Anterior cingulate cortex (tissue), 58 donors: ENCODE data around the gene NOP14.
"Not testable (repeated sequence)": the region's sequence is repeated elsewhere in the genome, so short reads cannot be mapped to it uniquely, and the experiment has no call there.

ENCODE experiments used
- DNase-seq, 58 donors: peaks; one replicate each; lab custom pipeline; 2025; lab: John Stamatoyannopoulos, UW

NOP14 gene

DNA sequence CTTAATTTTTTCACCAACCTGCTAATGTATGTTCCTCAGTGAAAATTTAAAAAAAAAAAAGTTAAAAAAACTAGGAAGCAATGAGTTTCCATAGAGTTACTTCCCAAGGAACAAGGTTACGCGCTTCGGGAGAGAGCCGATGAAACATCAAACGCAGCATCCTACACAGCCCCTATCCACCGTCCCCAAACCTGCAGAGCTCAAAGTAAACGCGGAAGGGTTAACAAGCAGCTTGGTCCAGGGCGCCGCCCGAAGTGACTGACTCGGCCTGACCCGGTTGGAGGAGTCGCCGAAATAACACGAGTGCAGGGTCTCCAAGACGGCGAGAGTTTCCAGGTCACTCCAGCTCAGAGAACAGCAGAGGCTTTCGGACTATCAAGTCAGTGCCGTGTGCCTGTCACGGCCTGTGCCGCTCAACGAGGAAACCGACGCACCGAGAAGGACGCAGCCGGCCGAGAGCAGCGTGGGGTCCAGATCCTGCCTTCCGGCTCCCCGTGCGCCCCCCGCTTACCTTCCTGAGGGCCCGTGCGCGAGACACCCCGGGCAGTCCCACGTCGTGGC is 512 bp downstream of the NOP14 start:
- peak in 19 of 58 donors; percentile 39 to 74 (median 63) for DNase-seq

DNA sequence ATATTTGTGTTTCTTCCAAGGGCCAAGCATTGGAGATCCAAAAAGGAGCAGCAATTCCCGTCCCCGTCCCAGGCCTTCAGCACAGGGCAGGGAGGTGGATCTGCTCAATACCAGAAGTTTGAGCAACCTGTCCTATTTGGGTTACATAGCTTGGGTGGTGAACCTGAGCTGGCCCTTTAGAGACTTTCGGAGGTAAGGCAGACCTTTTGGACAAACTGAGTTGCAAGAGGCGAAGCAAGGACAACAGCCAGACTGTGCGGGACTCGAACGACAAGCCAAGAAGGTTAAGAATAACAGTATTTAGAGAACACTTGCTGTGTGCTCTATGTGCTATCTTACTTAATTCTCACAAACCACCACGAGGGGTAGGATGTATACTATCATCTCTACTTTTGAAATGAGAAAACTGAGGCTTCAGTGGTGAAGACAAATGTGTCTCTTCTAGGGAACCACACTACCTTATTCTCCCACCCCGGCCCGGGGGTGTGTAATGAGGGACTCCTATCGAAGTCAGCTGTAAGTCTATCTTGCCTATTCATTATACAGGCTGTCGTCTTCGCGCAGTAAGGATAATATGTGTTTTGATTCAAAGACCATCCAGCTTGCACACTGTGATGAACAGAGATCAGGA is 1.3 kb downstream of the NOP14 start:
- no peak for DNase-seq

DNA sequence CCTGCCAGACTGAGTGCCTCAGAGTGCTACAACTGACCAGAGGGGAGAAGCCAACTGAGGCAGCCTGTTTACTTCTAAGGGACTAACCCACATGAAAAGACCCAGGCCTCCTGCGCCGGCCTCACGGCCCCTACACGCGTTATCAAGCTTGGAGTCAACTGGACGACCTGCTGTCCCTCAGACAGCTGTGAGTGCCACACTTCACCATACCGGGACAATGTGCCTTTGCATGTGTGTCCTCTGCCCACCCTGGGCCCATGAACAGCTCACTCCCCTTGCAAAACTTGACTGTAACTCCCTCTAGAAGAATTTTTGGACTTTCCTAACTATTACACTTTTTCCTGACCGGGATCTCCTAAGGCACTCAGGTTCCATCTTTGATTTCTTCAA is 1.8 kb downstream of the NOP14 start:
- no peak for DNase-seq

DNA sequence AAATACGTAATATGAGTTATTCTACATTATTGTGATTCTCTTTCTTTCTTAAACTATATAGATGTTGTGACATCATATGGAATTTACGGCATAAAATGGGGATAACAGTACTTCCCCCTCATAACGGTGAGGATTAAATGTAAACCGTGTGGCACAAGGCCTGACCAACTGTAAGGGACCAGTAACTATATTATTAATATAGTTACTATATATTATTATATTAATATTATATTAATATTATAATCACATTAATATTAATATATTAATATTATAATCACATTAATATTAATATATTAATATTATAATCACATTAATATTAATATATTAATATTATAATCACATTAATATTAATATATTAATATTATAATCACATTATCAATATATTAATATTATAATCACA is 2.8 kb downstream of the NOP14 start:
- DNase-seq: not testable (repeated sequence)

DNA sequence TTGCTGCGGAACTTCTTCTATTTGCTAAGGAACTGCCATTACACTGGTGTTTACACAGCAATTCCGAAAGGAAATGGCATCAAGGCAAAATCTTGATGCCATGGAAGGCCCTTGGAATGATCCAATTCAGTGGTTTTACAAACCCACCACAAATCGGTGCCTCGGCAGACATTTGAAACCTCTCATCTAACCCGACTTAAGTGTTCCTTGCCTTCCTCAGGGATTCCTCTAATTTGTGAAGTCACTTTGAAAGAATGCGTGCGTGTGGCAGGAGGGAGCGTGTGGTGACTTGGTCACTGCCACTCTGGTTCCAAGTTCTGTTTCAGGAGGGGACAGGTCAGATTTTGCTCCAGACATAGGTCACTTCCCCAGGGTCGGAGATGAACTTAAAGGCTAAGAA is 4.8 kb downstream of the NOP14 start:
- DNase-seq: no peak

DNA sequence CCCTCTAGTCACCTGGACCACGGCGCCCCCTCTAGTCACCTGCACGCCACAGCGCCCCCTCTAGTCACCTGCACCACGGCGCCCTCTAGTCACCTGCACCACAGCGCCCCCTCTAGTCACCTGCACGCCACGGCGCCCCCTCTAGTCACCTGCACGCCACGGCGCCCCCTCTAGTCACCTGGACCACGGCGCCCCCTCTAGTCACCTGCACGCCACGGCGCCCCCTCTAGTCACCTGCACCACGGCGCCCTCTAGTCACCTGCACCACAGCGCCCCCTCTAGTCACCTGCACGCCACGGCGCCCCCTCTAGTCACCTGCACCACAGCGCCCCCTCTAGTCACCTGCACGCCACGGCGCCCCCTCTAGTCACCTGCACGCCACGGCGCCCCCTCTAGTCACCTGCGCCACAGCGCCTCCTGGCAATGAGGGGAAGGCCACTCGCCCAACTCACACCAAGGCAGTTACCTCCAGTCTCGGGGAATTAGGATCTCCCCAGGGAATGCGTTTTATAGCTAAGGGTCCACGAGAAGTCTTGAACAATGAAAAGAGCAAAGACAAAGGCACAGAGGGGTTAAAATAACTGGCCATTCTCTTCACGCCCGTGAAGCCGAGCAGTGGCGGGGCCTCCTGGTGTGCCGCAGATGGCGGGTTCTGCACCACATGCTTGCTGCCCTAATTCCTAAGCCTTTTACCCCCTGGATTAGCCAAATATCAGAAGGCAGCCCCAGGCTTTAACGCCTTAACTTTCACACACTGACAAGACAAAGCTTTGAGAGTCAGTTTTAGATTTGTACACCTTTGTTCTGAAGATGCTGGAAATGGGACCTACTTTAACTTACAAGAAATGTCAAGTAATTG is 7.8 kb downstream of the NOP14 start:
- DNase-seq: not testable (repeated sequence)

DNA sequence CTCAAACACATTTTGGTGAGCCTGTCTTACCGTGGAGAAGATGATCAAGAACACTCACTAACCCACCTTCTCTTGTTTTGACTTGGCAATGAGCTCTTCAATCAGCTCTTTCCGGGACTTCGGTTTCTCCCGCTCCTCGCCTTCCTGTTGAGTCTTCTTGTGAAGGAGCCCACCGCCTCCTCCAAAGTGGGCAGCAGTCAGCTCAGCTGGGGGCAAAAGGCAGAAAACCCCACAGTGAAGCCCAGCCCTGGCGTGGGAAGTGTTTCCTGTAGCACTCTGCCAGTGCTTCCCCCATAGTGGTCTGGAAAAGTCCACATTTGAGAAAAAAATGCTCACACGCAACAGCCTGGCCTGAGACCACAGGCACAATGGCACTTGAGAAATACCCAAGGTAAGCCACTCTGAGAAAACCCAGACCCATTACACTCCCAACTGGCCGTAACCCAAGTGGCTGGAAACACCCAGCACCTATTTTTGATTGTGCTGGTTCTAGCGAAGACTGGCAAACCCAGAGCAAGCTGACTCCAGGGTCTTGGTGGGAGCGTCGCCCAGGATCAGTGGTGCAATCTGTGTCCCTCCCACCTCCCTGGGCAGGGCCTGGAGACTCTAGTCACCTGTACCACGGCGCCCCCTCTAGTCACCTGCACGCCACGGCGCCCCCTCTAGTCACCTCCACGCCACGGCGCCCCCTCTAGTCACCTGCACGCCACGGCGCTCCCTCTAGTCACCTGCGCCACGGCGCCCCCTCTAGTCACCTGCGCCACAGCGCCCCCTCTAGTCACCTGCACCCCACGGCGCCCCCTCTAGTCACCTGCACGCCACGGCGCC is 8.6 kb downstream of the NOP14 start:
- no peak for DNase-seq

DNA sequence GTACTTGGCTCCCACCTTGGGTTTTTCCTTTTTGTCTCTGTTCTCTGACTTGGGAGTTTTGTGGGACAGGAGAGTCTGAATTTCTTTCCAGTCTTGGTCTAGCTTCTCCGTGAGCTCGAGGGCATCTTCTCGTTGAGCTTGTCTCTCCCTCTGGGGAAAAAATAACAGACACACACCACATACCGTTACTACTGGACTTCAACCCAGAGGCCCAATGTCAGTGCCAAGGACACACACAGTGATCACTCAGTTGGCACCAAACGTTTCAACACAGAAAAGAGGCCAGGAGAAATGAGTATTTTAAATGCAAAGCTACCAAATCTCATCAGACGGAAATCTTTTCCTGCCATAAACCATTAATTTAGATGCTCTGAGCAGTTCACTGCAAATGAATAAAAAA is 9.7 kb downstream of the NOP14 start:
- DNase-seq: no peak

DNA sequence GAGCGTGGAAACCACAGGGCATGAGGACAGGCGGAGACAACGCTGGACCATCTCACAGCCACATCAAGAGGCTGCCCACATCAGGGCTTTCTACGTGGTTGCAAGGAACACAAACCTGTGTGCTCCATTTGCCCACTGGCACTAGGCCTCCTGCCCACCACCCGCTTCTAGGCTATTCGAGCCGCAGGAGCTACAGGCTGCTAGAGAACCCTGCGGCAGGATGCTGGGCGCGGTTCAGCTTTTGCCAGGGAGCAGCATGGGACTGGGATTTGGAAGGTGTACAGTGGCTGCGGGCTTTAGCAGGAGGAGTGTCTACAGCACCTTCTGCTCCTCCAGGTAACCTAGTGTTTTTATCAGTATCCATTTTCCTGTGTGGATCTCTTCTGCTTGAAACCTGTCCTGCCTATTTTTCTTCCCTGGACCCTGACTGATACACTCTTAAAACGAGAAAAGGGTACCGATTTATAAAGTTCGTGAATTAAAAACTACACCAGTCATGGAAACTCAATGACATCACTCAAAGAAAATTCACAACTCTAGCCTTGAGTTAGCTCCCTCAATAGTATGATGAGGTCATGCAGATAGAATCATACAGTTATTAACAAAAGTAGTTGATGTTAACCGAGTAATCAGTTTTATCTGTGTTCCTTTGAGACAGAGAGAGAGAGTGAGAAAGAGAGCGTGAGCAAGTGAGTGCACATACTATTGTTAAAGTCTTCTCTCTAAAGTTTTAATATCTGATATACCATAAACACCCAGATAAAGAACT is 12.8 kb downstream of the NOP14 start:
- DNase-seq: no peak

DNA sequence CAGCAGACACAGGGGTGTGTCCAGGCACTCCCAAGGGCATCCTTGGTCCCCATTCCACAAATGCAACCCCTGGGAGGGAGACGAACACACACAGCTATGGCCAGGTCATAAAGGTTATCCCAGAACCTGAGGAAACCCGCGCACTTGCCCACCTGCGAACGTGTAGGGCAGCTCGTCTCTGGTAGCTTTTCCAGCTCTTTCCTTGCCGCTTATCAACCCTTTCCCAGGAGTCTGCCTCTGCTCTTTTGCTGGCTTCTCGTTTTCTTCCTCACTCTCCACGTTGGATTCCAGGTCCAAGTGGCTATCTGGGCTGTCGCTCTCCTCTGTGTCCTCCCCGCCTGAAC is 13.5 kb downstream of the NOP14 start:
- DNase-seq: no peak

DNA sequence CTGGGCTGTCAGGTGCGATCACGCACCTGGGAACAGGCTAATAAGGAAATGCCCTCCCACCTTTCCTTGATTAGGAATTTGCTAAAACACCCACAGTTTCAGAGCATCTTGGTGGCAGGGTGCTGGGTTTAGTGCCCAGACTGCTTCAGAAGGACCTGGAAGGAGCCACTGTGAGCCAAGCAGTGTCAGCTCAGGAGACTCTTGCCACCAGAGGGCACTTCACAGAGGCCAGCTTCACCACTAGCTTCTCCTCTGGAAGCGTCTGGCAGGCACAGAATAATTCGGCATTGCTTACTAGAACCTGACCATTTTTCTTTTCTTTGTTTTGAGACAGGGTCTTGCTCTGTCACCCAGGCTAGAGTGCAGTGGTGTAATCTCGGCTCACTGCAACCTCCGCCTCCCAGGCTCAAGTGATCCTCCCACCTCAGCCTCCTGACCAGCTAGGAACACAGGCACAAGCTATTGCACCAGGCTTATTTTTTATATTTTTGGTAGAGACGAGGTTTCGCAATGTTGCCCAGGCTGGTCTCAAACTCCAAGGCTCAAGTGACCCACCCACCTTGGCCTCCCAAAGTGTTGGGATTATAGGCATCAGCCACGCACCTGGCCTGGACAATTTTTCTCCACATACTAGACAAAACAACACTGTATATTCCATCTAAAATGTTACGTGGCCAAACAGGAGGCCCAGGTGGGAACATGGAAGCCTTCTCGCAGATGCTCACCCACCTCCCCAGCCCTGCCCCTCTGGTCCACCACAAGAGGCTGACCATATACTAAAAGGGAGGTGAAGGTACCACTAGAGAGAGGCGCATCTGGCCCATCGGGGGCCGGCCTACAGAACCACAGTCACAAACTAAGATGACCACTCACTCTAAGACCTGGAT is 14.1 kb downstream of the NOP14 start:
- DNase-seq: peak in 7 of 58 donors; percentile 25 to 54 (median 43)

DNA sequence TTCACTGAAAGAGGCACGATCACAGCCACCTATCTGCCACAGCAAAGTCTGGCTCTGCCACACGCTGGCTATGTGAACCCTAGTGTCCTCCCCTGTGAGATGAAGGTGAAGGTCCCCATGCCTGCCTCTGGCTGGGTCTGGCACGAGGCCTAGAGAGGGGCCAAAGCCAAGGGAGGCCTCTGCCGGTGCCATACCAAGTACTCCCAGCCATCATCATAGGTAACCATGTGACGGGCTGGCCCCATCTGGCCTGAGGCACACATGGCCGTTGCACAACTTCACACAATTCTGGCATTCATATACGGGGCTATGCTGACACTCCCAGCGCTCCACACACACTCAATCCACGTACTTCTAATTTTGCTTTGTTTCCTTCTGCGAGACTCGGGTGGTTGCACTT is 15.3 kb downstream of the NOP14 start:
- no peak for DNase-seq

DNA sequence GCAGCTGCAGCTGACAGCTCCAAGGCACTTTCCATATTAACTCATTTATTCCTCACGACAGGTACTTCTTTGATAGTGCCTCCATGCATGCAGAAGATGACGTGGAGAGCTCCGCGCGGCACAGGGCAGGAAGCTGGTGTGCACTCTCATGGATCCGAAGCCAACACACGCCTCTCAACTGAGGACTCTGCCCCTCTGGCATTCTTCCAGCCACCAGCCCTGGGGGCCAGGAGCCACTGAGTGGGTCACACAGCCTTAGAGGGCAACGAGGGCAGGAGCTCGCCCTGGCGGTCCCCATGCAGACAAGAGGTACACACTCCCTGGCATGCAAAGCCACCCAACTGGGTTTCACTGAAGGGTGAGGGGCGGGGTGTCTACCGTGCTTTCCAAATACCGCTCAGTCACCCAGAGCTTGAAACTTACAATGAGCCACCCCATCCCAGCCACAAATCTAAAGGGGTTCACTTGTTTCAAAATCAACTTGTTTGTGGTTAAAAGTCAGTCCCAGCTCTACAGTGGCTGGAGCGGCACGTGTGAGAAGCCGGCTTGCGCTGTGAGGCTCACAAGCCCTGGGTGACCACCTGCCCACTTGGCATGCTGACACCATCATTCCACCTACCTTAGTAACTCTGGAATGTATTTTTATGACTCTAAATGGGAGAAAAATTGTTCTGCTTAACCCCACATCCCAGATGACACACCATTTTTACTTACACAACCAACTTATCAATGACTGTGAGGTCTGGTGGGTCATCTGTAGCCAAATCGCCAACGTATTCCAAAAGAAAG is 16.2 kb downstream of the NOP14 start:
- DNase-seq: no peak

DNA sequence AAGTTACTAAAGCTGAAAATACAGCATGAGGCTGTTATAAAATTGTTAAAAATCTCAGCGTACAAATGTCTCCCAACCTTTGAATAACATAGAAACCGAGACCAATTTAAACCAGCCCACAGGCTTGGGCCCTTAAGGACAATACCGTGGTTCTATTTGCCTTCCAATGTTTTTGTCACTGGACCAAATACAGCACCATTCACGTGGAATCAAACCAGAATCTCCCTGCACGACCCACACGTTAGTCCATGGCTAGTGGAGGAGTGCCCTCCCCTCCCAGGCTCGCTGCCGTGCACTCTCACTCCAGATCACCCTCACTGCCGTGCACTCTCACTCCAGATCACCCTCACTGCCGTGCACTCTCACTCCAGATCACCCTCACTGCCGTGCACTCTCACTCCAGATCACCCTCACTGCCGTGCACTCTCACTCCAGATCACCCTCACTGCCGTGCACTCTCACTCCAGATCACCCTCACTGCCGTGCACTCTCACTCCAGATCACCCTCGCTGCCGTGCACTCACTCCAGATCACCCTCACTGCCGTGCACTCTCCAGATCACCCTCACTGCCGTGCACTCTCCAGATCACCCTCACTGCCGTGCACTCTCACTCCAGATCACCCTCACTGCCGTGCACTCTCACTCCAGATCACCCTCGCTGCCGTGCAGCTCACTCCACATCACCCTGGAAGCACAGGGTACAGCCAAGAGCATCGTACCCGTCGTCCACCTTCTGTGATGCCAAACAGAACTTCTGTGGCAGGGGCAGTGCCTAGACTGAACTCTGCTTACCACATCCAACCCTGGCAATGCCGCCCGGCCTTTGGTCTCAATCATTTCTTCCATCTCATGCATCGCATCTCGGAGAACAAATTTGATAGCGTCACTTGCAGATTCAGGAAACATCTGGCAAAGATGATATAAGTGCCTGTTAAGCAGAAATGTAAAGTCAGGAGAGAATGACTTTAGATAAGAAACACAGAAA is 17.3 kb downstream of the NOP14 start:
- DNase-seq: not testable (repeated sequence)

DNA sequence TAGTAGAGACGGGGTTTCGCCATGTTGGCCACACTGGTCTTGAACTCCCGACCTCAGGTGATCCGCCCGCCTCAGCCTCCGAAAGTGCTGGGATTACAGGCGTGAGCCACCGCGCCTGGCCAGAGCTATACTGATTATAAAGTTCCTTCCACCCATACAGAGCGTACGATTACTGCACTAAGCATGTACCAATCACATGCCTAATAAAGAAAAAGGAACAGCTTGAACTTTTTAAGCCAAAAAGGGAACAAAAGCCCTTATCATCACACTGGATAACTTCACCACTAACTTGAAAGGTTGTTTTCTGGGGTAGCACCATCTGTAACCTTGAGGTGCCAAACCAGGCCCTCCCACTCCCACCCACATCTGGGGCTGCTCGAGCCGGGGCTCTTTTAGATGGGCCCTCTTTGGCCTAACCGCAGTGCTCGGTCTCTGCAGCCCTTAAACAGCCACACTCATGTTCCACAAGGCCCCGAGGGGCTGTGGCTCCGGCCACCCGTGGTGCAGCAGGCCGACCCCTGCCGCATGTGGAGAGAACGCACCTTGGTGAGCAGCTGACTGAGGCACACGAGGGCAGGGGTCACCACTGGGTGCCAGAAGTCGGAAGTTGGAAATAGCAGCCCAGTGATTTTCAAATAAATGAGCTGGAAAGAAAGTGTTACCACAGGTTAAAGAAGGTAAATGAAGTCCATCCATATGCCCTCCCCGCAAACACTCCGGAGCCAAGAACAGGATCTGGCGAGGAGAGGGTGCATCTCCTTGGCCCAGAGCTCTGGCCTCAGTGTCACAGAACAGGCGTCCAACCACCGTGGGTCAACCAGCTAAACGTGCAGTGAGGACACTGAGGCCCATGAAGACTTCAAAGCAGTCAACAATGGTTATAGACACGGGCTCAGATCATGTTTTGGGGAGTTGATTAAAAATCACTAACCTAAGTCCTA is 18.4 kb downstream of the NOP14 start:
- DNase-seq: no peak

DNA sequence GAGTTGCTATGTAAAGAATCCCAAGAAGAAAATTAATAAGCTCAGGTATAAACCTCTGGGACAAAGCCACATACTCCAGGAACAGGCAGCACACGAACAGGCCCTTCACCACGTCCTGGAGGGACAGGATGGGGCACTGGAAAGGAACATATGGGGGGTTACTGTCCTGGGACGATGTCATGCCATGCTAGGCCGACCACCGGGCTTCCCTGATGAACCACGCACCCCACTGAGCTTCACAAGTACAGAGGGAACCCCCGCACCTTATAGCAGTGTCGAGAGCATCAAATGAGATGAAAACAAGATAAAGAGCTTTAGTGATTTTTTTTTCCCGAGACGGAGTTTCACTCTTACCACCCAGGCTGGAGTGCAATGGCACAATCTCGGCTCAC is 19.1 kb downstream of the NOP14 start:
- no peak for DNase-seq
